SK-N-SH (cell line): Measurements from ENCODE around the gene ATG3.

ENCODE experiments used
- EP300 ChIP-seq, 2 experiments: IDR thresholded peaks; 2 replicates each; pipeline versions ENCODE4 v1.4.0 to v1.6.1; 2012; ENCODE audit warnings: borderline replicate concordance in 1 of 2, low read depth in 1 of 2, low read length in 1 of 2
- FOXJ3 ChIP-seq: sonication (generic); formaldehyde crosslinking; IDR thresholded peaks from 2 replicates; pipeline ENCODE4 v1.5.1; 2020; ENCODE audit warnings: mild to moderate bottlenecking, missing genetic modification reagents
- FOXM1 ChIP-seq: IDR thresholded peaks from 2 replicates; pipeline ENCODE4 v1.4.0; 2012; ENCODE audit warnings: low read depth, mild to moderate bottlenecking
- RAD21 ChIP-seq: IDR thresholded peaks from 2 replicates; pipeline ENCODE4 v1.6.1; 2012; ENCODE audit warnings: mild to moderate bottlenecking, low read length
- RCOR1 ChIP-seq: fragments of 150-350 bp; IDR thresholded peaks from 2 replicates; pipeline ENCODE4 v1.6.1; 2017; ENCODE audit warnings: antibody characterized with exemption, low read length
- SIN3A ChIP-seq: IDR thresholded peaks from 2 replicates; pipeline ENCODE4 v1.6.1; 2012; ENCODE audit warnings: low read depth, mild to moderate bottlenecking, low read length, moderate library complexity, borderline replicate concordance
- SMC3 ChIP-seq: IDR thresholded peaks from 2 replicates; pipeline ENCODE4 v1.6.1; 2012; ENCODE audit warnings: low read depth, low read length, improper control_type of control experiment
- TCF12 ChIP-seq: IDR thresholded peaks from 2 replicates; pipeline ENCODE4 v1.4.0; 2012
- TEAD4 ChIP-seq: IDR thresholded peaks from 2 replicates; pipeline ENCODE4 v1.4.0; 2012; ENCODE audit warnings: mild to moderate bottlenecking, borderline replicate concordance; ENCODE audit not compliant: insufficient read depth
- USF1 ChIP-seq: IDR thresholded peaks from 2 replicates; pipeline ENCODE4 v1.4.0; 2012; ENCODE audit warnings: low read depth, borderline replicate concordance
- TF ChIP-seq, protein P1 (sequence below): fragments of 200-600 bp; sonication (generic); IDR thresholded peaks from 2 replicates; pipeline ENCODE4 v1.6.1; 2017; ENCODE audit warnings: antibody characterized with exemption, mild to moderate bottlenecking, moderate library complexity

DNA sequence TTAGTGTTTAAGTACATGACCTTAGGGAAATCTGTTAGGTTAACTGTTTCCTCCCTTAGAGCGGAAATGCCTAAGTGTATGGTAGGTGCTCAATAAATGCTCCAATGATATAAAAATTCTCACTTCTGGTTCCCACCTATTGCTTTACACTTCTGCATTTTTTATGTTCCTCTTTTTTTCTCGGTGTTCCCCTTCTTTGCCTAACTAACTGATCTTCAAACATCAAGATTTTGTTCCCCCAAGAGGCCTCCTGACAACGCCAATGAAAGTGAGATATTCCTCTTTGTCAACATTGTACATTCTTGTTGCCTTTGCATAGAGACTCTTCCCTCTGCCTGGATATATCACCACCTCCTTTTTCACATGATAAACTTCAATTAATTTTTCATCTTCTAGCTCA is 17.5 kb upstream of the ATG3 start:
- TF ChIP-seq FOXM1, result no peak
- TF ChIP-seq, protein P1, sequence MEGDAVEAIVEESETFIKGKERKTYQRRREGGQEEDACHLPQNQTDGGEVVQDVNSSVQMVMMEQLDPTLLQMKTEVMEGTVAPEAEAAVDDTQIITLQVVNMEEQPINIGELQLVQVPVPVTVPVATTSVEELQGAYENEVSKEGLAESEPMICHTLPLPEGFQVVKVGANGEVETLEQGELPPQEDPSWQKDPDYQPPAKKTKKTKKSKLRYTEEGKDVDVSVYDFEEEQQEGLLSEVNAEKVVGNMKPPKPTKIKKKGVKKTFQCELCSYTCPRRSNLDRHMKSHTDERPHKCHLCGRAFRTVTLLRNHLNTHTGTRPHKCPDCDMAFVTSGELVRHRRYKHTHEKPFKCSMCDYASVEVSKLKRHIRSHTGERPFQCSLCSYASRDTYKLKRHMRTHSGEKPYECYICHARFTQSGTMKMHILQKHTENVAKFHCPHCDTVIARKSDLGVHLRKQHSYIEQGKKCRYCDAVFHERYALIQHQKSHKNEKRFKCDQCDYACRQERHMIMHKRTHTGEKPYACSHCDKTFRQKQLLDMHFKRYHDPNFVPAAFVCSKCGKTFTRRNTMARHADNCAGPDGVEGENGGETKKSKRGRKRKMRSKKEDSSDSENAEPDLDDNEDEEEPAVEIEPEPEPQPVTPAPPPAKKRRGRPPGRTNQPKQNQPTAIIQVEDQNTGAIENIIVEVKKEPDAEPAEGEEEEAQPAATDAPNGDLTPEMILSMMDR, result no peak
- no peak for TF ChIP-seq TCF12
- TF ChIP-seq RCOR1, result no peak
- TF ChIP-seq FOXJ3 (CRISPR knock-in tag), result no peak
- no peak for TF ChIP-seq EP300 (IDR thresholded peaks at IDR 0.05; ENCODE audit: borderline replicate concordance in 1 of 2, low read depth in 1 of 2, low read length in 1 of 2)
- no peak for TF ChIP-seq RAD21
- TF ChIP-seq SIN3A, result no peak
- TF ChIP-seq USF1, result no peak
- no peak for TF ChIP-seq TEAD4
- no peak for TF ChIP-seq SMC3
